Measurements from ENCODE around the gene NEK6. TPM values are rescaled to one million over a fixed set of nuclear protein-coding genes. Genes with fewer than 3 reads are reported as not detected.
A peak's percentile ranks its signal among the peaks of the same experiment; 100 is the strongest.

NEK6 gene
- total RNA-seq, 1 experiment from 2014 or later: 28.4 TPM

- H3K4me1 ChIP-seq: peaks cover 69% of the 10 kb centered on the region
- no peaks in the 10 kb centered on the region for H3K9me3 ChIP-seq (replicated peaks)
- H3K27ac ChIP-seq: peak overlapping the region; percentile 72
- no peaks in the 10 kb centered on the region for H3K36me3 ChIP-seq
- no peaks in the 10 kb centered on the region for H3K27me3 ChIP-seq
- DNase-seq: peak in 1 of 2 experiments; percentile 29
- H3K4me3 ChIP-seq: no peak overlapping the region
These were observed 5.5 kb downstream of the NEK6 start for GRCh38 chr9:124263213-124263612.

- peaks cover 69% of the 10 kb centered on the region for H3K4me1 ChIP-seq
- H3K27me3 ChIP-seq: no peaks in the 10 kb centered on the region
- H3K9me3 ChIP-seq (replicated peaks): no peaks in the 10 kb centered on the region
- H3K36me3 ChIP-seq: peaks cover 3% of the 10 kb centered on the region; the same call in 1 of the 2 replicates
- peak; percentile 93 to 96 for DNase-seq
- peak overlapping the region; percentile 72 for H3K27ac ChIP-seq
- H3K4me3 ChIP-seq: peak overlapping the region; percentile 2
These were observed 6.2 kb downstream of the NEK6 start for GRCh38 chr9:124263800-124264426.

DNA sequence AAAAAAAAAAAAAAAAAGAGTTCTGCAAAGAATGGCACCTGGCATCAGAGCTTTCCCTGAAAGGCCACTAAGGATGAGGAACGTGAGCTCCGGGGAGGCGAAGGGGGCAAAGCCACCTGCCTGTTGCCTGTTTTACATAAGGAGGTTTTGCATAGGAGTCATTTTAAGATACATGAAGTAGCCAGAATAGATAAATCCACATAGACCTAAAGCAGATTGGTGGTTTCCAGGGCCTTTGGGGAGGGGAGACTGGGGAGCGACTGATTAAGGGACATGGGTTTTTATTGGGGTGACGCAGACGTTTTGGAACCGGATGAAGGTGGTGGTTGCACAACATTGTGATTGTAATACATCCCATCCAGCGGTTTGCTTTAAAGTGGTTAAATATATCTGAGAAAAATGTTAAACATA lies 7.1 kb downstream of the NEK6 start:
- peaks cover 3% of the 10 kb centered on the region for H3K36me3 ChIP-seq
- H3K4me1 ChIP-seq: peaks cover 67% of the 10 kb centered on the region
- DNase-seq: no peak
- no peak overlapping the region for H3K4me3 ChIP-seq
- no peaks in the 10 kb centered on the region for H3K9me3 ChIP-seq (replicated peaks)
- H3K27ac ChIP-seq: no peak overlapping the region
- no peaks in the 10 kb centered on the region for H3K27me3 ChIP-seq

GRCh38 chr9:124265551-124265950 lies 7.8 kb downstream of the NEK6 start:
- Histone ChIP-seq H3K4me1 (peaks cover 62% of the 10 kb centered on the region), H3K27ac (no peak overlapping the region), H3K36me3 (peaks cover 7% of the 10 kb centered on the region), H3K9me3 (replicated peaks) (no peaks in the 10 kb centered on the region), H3K4me3 (no peak overlapping the region), H3K27me3 (no peaks in the 10 kb centered on the region)
- DNase-seq: no peak

DNA sequence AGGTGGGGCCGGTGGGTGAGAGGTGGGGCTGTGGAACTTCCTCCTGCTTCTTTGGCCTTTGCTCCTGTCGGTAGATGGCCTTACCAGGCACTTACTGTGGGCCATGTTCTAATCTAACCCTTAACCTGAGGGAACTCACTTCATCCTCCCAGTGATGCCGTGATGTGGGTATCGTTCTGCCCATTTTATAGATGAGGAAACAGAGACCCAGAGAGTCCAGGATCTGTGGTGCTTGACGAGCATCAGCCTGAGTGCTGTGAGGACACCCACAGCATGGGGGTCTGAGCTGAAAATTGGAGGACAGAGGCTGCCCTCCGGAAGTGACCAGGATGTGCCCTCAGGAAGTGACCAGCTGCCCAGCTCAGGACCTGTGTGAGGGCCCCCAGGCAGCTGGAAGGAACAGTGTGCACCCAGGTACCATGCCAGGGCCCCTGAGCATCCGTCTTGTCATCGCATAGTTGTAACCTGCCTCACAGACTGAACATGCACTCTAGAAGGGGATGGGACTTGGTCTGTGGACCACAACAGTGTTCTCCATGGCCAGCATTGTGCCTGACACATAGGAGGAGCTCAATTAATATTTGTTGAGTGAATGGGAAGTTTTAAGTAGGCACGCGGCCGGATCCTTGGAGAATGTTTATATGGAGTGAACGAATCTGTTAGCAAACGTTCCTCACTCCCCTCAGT lies 8.5 kb downstream of the NEK6 start:
- DNase-seq: no peak
- no peaks in the 10 kb centered on the region for H3K27me3 ChIP-seq
- peaks cover 55% of the 10 kb centered on the region for H3K4me1 ChIP-seq
- H3K4me3 ChIP-seq: no peak overlapping the region
- peak overlapping the region; percentile 86 for H3K27ac ChIP-seq
- H3K36me3 ChIP-seq: peaks cover 7% of the 10 kb centered on the region
- H3K9me3 ChIP-seq (replicated peaks): no peaks in the 10 kb centered on the region

DNA sequence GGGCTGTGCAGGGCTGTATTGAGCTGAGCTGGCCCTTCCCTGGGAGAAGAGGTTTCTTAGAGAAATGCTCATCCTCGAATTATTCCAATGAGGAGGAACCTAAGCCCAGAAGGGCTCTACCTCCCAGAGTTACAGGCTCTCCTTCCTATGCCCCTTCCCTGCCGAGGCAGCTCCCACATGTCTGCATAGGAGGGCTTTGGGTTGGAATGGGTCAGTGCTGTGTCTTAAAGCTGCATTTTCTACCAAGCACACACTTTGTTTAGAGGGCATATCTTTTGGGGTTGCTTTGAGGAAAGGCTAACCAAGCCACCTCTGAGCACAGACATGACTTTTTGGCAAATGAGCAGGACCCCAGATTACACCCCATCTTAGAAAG lies 9.1 kb downstream of the NEK6 start:
- Histone ChIP-seq H3K27ac (peak overlapping the region; percentile 86), H3K9me3 (replicated peaks) (no peaks in the 10 kb centered on the region), H3K36me3 (peaks cover 7% of the 10 kb centered on the region), H3K27me3 (no peaks in the 10 kb centered on the region), H3K4me1 (peaks cover 50% of the 10 kb centered on the region), H3K4me3 (no peak overlapping the region)
- no peak for DNase-seq

GRCh38 chr9:124267271-124267807 lies 9.6 kb downstream of the NEK6 start:
- Histone ChIP-seq H3K4me1 (peaks cover 44% of the 10 kb centered on the region), H3K9me3 (replicated peaks) (no peaks in the 10 kb centered on the region), H3K4me3 (no peak overlapping the region), H3K36me3 (peaks cover 7% of the 10 kb centered on the region), H3K27ac (peak overlapping the region; percentile 86), H3K27me3 (no peaks in the 10 kb centered on the region)
- peak; percentile 80 to 81 for DNase-seq

DNA sequence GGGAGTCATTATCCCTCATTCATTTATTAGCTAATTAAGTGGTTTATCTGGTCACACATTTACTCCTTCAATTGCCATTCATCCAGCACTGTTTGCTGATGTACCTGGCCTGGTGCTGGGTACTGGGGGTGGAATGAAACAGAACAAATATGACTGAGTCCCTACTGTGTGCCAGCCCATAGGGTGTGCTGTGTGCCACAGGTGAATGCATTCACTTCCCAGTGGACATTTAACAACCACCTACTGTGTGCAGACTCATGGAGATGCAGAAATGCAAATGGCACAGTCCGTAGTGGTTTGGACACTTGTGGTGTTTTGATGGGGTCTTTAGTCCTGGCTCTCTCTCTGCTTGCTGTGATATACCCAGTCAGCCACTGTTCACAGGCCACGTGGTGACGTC lies 10.5 kb downstream of the NEK6 start:
- H3K27ac ChIP-seq: no peak overlapping the region
- H3K27me3 ChIP-seq: no peaks in the 10 kb centered on the region
- H3K4me3 ChIP-seq: no peak overlapping the region
- H3K4me1 ChIP-seq: peaks cover 35% of the 10 kb centered on the region
- DNase-seq: no peak
- no peaks in the 10 kb centered on the region for H3K9me3 ChIP-seq (replicated peaks)
- H3K36me3 ChIP-seq: peaks cover 7% of the 10 kb centered on the region

DNA sequence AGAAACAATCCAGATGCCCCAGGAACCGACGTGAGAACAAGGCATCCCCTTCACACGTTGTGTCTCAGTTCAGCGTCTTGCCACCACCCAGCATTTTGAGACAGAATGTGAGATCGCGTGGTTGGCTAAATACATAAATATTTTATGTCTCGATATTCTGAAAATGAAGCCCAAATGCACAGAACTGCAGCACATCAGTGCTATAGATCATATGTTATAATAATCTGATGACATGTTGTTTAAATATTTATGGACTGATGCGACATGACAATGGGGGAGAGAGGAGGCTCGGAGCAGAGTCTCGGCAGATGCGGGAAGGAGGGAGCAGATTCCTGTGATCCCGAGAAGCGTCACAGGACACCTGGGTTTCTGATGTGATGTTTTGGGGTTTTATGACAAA lies 10.9 kb downstream of the NEK6 start:
- no peak for DNase-seq
- Histone ChIP-seq H3K36me3 (peaks cover 7% of the 10 kb centered on the region), H3K27me3 (no peaks in the 10 kb centered on the region), H3K4me1 (peaks cover 31% of the 10 kb centered on the region), H3K27ac (no peak overlapping the region), H3K9me3 (replicated peaks) (no peaks in the 10 kb centered on the region), H3K4me3 (no peak overlapping the region)

GRCh38 chr9:124269556-124269955 lies 11.8 kb downstream of the NEK6 start:
- H3K27me3 ChIP-seq: no peaks in the 10 kb centered on the region

DNA sequence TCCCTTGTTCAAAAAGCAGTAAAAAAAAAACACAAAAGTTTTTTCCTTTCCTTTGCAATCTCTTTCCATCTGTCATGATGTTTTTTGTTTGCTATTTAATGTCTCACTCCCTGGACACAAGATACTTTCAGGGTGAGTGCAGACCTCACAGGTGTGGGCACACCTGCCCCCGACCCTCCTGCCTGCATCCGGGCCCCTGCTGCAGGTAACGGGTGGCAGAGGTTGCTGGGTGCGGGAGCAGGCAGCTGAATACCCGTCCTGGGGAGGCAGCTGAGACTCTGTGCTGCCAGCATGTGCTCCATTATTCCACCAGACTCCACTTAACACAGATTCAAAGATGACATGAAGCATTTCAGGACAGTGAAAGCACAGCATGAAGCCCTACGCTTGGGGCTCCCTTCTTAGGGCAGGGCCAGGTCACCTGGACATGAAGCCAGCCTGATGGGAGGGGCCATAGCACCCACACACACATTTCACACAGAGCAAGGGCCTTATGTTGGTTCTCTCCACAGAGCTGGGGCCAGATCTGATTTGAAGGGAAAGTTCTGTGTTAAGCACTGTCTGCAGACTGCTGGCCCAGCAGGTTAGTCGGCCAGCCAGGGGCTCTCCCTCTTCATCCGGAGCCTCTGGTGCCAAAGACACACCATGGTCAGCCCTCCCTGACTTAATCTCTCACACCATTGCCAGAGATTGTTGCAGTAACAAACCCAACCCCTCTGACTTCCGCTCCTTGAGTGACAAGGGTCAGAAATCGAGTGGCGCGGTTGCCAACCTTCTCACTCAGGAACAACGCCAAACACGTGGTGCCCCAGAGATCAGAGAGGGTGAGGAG lies 13.0 kb downstream of the NEK6 start:
- H3K36me3 ChIP-seq: peaks cover 7% of the 10 kb centered on the region

More at GRCh38 chr9:124269556-124269955, 11.8 kb downstream of the NEK6 start:
- no peak overlapping the region for H3K27ac ChIP-seq
- DNase-seq: no peak
- H3K4me1 ChIP-seq: peaks cover 26% of the 10 kb centered on the region
- H3K4me3 ChIP-seq: no peak overlapping the region
- peaks cover 7% of the 10 kb centered on the region for H3K36me3 ChIP-seq
- no peaks in the 10 kb centered on the region for H3K9me3 ChIP-seq (replicated peaks)

DNA sequence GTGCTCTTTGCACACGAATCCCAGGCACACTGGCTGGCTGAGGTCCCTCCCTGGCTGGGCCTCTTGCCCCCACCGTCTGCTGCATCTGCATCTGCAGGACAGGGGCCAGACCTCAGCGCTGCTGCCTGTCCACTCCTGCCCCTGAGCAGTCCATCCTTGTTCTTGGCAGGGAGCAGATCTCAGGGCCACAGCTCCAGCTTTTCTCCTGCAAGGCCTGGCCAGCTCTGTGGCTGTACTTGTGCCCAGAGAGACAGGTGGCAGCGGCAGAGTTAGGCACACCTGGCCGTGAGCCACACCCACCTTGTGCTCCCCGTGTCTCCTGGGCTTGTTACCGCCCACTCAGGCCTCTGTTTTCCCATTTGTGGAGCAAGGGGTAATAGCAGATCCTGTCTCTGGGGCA lies 13.9 kb downstream of the NEK6 start:
- no peak overlapping the region for H3K27ac ChIP-seq
- peaks cover 7% of the 10 kb centered on the region for H3K36me3 ChIP-seq
- H3K9me3 ChIP-seq (replicated peaks): no peaks in the 10 kb centered on the region
- no peak for DNase-seq
- no peaks in the 10 kb centered on the region for H3K27me3 ChIP-seq
- no peak overlapping the region for H3K4me3 ChIP-seq
- H3K4me1 ChIP-seq: peaks cover 16% of the 10 kb centered on the region

More for the DNA sequence above, 13.0 kb downstream of the NEK6 start:
- no peak overlapping the region for H3K4me3 ChIP-seq
- H3K27ac ChIP-seq: no peak overlapping the region
- no peak for DNase-seq
- no peaks in the 10 kb centered on the region for H3K27me3 ChIP-seq
- peaks cover 21% of the 10 kb centered on the region for H3K4me1 ChIP-seq
- no peaks in the 10 kb centered on the region for H3K9me3 ChIP-seq (replicated peaks)

DNA sequence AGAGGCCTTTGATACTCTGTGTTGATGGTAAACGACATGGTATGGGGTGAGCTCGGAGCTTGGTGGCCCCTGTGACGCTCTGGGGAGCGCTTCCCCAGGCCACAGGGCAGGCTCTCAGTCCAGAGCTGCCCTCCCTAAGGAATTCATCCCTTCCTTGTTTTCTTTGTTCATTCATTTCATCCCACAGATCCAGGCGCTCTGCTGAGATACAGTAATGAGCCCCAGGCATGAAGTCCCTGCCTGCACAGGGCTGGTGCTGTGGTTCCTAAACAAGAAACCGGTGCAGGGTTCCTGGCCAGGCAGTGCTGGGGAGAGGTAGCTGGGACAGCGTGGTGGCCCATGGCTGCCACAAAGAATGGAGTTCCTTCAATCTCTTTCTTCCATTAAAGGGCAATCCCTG lies 14.4 kb downstream of the NEK6 start:
- Histone ChIP-seq H3K27me3 (no peaks in the 10 kb centered on the region), H3K4me1 (peaks cover 11% of the 10 kb centered on the region), H3K4me3 (no peak overlapping the region), H3K27ac (no peak overlapping the region), H3K36me3 (peaks cover 7% of the 10 kb centered on the region), H3K9me3 (replicated peaks) (no peaks in the 10 kb centered on the region)
- no peak for DNase-seq

- no peak for DNase-seq
- H3K27me3 ChIP-seq: no peaks in the 10 kb centered on the region
- peaks cover 3% of the 10 kb centered on the region for H3K4me1 ChIP-seq
- no peak overlapping the region for H3K27ac ChIP-seq
- H3K4me3 ChIP-seq: no peak overlapping the region
- H3K36me3 ChIP-seq: peaks cover 7% of the 10 kb centered on the region
- H3K9me3 ChIP-seq (replicated peaks): no peaks in the 10 kb centered on the region
These were observed 15.2 kb downstream of the NEK6 start for GRCh38 chr9:124272979-124273378.
